IMR-90 (cell line): ENCODE data around the gene MKNK2. TPM values are rescaled to one million over a fixed set of nuclear protein-coding genes. Genes with fewer than 3 reads are reported as not detected.
A peak's percentile ranks its signal among the peaks of the same experiment; 100 is the strongest.

Experiments used
- ATAC-seq: fragments of 200-7000 bp; cut with Tn5 transposase; 2 replicates; pipeline ENCODE4 v1.9.1; 2020; ENCODE audit warnings: low read depth, mild to moderate bottlenecking, moderate library complexity
- BruUV-seq: library from RNA; stranded (reverse); fragments of 400-500 nt; replicated peaks from 2 replicates; lab custom pipeline; 2021; lab: Mats Ljungman, UMichigan
- CTCF ChIA-PET: fragments of 300-600 bp; formaldehyde crosslinking; extraction: SDS; loops from one replicate; lab custom pipeline; 2021; ENCODE audit warnings: antibody characterized with exemption; lab: Yijun Ruan, JAX
- POLR2A ChIA-PET: fragments of 300-600 bp; sonication (Branson Sonifier 250); formaldehyde crosslinking; loops from one replicate; lab custom pipeline; 2022; ENCODE audit warnings: antibody characterized with exemption; ENCODE audit not compliant: unreplicated experiment; lab: Charles Lee
- DNase-seq: peaks from one replicate; pipeline ENCODE4 v3.0.0; 2013
- H2AFZ ChIP-seq: replicated peaks from 2 replicates; pipeline ENCODE3; 2013; ENCODE audit warnings: low read length, mild to moderate bottlenecking; ENCODE audit not compliant: poor library complexity
- H2AK5ac ChIP-seq: 2 replicates; pipeline ENCODE4 v1.6.1; 2013; ENCODE audit warnings: low read depth, low read length, inconsistent platforms
- H2AK9ac ChIP-seq: replicated peaks from 2 replicates; pipeline ENCODE3; 2013; ENCODE audit warnings: mild to moderate bottlenecking, low read depth, low read length, moderate library complexity; ENCODE audit not compliant: poor library complexity
- H2BK120ac ChIP-seq: 2 replicates; pipeline ENCODE4 v1.6.1; 2013; ENCODE audit warnings: low read depth, low read length, inconsistent platforms
- H2BK15ac ChIP-seq: 3 replicates; pipeline ENCODE4 v1.6.1; 2013; ENCODE audit warnings: low read depth, low read length, inconsistent platforms
- H2BK20ac ChIP-seq: 2 replicates; pipeline ENCODE4 v1.6.1; 2013; ENCODE audit warnings: low read depth, mild to moderate bottlenecking, inconsistent platforms, low read length, moderate library complexity
- H2BK5ac ChIP-seq: 2 replicates; pipeline ENCODE4 v1.6.1; 2013; ENCODE audit warnings: mild to moderate bottlenecking, low read depth, low read length, inconsistent platforms; ENCODE audit not compliant: poor library complexity, severe bottlenecking
- H3K14ac ChIP-seq: replicated peaks from 2 replicates; pipeline ENCODE4 v1.6.1; 2013; ENCODE audit warnings: low read depth, low read length, inconsistent platforms
- H3K18ac ChIP-seq: 2 replicates; pipeline ENCODE4 v1.6.1; 2013; ENCODE audit warnings: low read depth, low read length, control low read depth
- H3K23ac ChIP-seq: 2 replicates; pipeline ENCODE4 v1.6.1; 2013; ENCODE audit warnings: low read depth, low read length, inconsistent platforms
- H3K27ac ChIP-seq: 2 replicates; pipeline ENCODE4 v1.5.1; 2013; ENCODE audit warnings: mild to moderate bottlenecking, control low read depth, low read length; ENCODE audit not compliant: insufficient read depth
- H3K27me3 ChIP-seq: 2 replicates; pipeline ENCODE4 v1.6.1; 2013; ENCODE audit warnings: low read length; ENCODE audit not compliant: control insufficient read depth, insufficient read depth
- H3K36me3 ChIP-seq: 2 replicates; pipeline ENCODE4 v1.6.1; 2013; ENCODE audit warnings: low read length, mixed read lengths; ENCODE audit not compliant: control insufficient read depth, insufficient read depth
- H3K4ac ChIP-seq: 2 replicates; pipeline ENCODE4 v1.6.1; 2013; ENCODE audit warnings: low read depth, low read length, inconsistent platforms
- H3K4me1 ChIP-seq: 2 replicates; pipeline ENCODE4 v1.6.1; 2013; ENCODE audit warnings: low read length, mixed read lengths; ENCODE audit not compliant: control insufficient read depth, insufficient read depth
- H3K4me2 ChIP-seq: 2 replicates; pipeline ENCODE4 v1.6.1; 2013; ENCODE audit warnings: low read depth, mild to moderate bottlenecking, control low read depth, low read length, moderate library complexity
- H3K4me3 ChIP-seq: 2 replicates; pipeline ENCODE4 v1.5.1; 2013; ENCODE audit warnings: low read depth, mild to moderate bottlenecking, control low read depth, low read length, moderate library complexity; ENCODE audit not compliant: insufficient read depth
- H3K56ac ChIP-seq: 2 replicates; pipeline ENCODE4 v1.6.1; 2013; ENCODE audit warnings: low read length, inconsistent platforms; ENCODE audit not compliant: insufficient read depth; ENCODE audit errors: extremely low read depth
- H3K79me1 ChIP-seq, 2 experiments: 2 replicates each; pipeline ENCODE4 v1.6.1; 2013; ENCODE audit warnings: low read length in 2 of 2, inconsistent platforms in 1 of 2, low read depth in 1 of 2
- H3K9ac ChIP-seq: 2 replicates; pipeline ENCODE4 v1.6.1; 2013; ENCODE audit warnings: low read depth, low read length, control low read depth
- H3K9me1 ChIP-seq: 2 replicates; pipeline ENCODE4 v1.6.1; 2013; ENCODE audit warnings: low read length, inconsistent platforms; ENCODE audit not compliant: insufficient read depth
- H3K9me3 ChIP-seq: 2 replicates; pipeline ENCODE4 v1.6.1; 2013; ENCODE audit warnings: low read length; ENCODE audit not compliant: control insufficient read depth, insufficient read depth
- H4K20me1 ChIP-seq: 2 replicates; pipeline ENCODE4 v1.6.1; 2013; ENCODE audit warnings: low read length, inconsistent platforms; ENCODE audit not compliant: insufficient read depth
- H4K5ac ChIP-seq: 2 replicates; pipeline ENCODE4 v1.6.1; 2013; ENCODE audit warnings: mild to moderate bottlenecking, low read depth, low read length, control low read depth
- H4K8ac ChIP-seq, 2 experiments: 2 replicates each; pipeline ENCODE4 v1.6.1; 2013; ENCODE audit warnings: low read depth in 2 of 2, low read length in 2 of 2, control low read depth in 1 of 2, inconsistent platforms in 1 of 2
- H4K91ac ChIP-seq: 2 replicates; pipeline ENCODE4 v1.6.1; 2013; ENCODE audit warnings: low read depth, low read length, inconsistent platforms; ENCODE audit not compliant: insufficient read depth
- BHLHE40 ChIP-seq: fragments of 150-350 bp; IDR thresholded peaks from 2 replicates; pipeline ENCODE4 v1.6.1; 2016; ENCODE audit warnings: mild to moderate bottlenecking, low read depth, low read length
- ELK1 ChIP-seq: fragments of 150-350 bp; IDR thresholded peaks from 2 replicates; pipeline ENCODE4 v1.6.1; 2016; ENCODE audit warnings: low read depth, mild to moderate bottlenecking, low read length, moderate library complexity, borderline replicate concordance
- FOS ChIP-seq: fragments of 150-350 bp; IDR thresholded peaks from 2 replicates; pipeline ENCODE4 v1.6.1; 2016; ENCODE audit warnings: low read depth, low read length
- MXI1 ChIP-seq: IDR thresholded peaks from 2 replicates; pipeline ENCODE4 v1.6.1; 2012; ENCODE audit warnings: low read depth, mild to moderate bottlenecking, low read length, moderate library complexity, borderline replicate concordance
- POLR2A ChIP-seq: IDR thresholded peaks from 2 replicates; pipeline ENCODE4 v1.6.1; 2012; ENCODE audit warnings: mild to moderate bottlenecking, low read depth, low read length
- RAD21 ChIP-seq: IDR thresholded peaks from 2 replicates; pipeline ENCODE4 v1.6.1; 2012; ENCODE audit warnings: low read length, improper control_type of control experiment
- RCOR1 ChIP-seq: IDR thresholded peaks from 2 replicates; pipeline ENCODE4 v1.6.1; 2012; ENCODE audit warnings: mild to moderate bottlenecking, low read length, improper control_type of control experiment; ENCODE audit not compliant: insufficient replicate concordance
- RFX5 ChIP-seq: IDR thresholded peaks from 2 replicates; pipeline ENCODE4 v1.8.0; 2012; ENCODE audit warnings: low read depth, mild to moderate bottlenecking, low read length, moderate library complexity
- SMC3 ChIP-seq: fragments of 150-350 bp; IDR thresholded peaks from 2 replicates; pipeline ENCODE4 v1.6.1; 2016; ENCODE audit warnings: low read depth, mild to moderate bottlenecking, antibody characterized with exemption, low read length, moderate library complexity
- USF2 ChIP-seq: fragments of 150-350 bp; IDR thresholded peaks from 2 replicates; pipeline ENCODE4 v1.6.1; 2017; ENCODE audit warnings: mild to moderate bottlenecking, antibody characterized with exemption, low read length, low read depth
- WGBS, 2 experiments: methylation state at CpG; one replicate each; pipeline versions ENCODE4 v1.1.5 to v1.1.7; 2013; ENCODE audit warnings: missing lambda C conversion rate in 2 of 2; ENCODE audit not compliant: insufficient read length in 1 of 2; ENCODE audit errors: extremely low coverage in 2 of 2; 5-methylcytosine and 5-hydroxymethylcytosine counted together
- dilution Hi-C: fragments of 300-500 bp; cut with HindIII; formaldehyde crosslinking; loops from one replicate; pipeline ENCODE4 v1.14.3; 2018; ENCODE audit warnings: low sequenced_read_pairs; ENCODE audit not compliant: unreplicated experiment
- in situ Hi-C: fragments of 300-500 bp; cut with MboI; formaldehyde crosslinking; loops from 3 replicates; pipeline ENCODE4 v1.14.3; 2019; ENCODE audit warnings: low sequenced_read_pairs, inconsistent platforms, mixed read lengths
- intact Hi-C: fragments of 100-400 bp; cut with micrococcal nuclease; formaldehyde crosslinking; loops from 2 replicates; pipeline ENCODE4 v1.10.0; 2022
- polyA plus RNA-seq, 3 experiments: library from polyadenylated mRNA; depleted of rRNA; stranded (reverse); fragments of >200 nt; gene quantifications; 2 replicates each; pipeline ENCODE4 v1.2.3, GENCODE V29; 2012; ENCODE audit warnings: low replicate concordance in 1 of 3
- total RNA-seq: library from RNA; depleted of rRNA; stranded (reverse); fragments of >200 nt; gene quantifications from 2 replicates; pipeline ENCODE4 v1.2.3, GENCODE V29; 2012

Gene MKNK2
- total and polyA plus RNA-seq, 2 of the 4 experiments (the other 2 are of a cell fraction): 21.9 to 31.8 TPM

- no peak overlapping the region for H3K27ac ChIP-seq
- ChIA-PET CTCF (no interaction called here), POLR2A (no interaction called here)
- no peak overlapping the region for H2BK120ac ChIP-seq
- H2BK20ac ChIP-seq: no peak overlapping the region
- H3K56ac ChIP-seq: no peak overlapping the region
- H3K4me2 ChIP-seq: peak overlapping the region; percentile 84; the same call in 1 of the 2 replicates
- DNase-seq (no peak), ATAC-seq (no peak)
- H3K9me1 ChIP-seq: no peaks in the 10 kb centered on the region
- no TSS peak for BruUV-seq
- H3K14ac ChIP-seq: no peak overlapping the region
- H3K27me3 ChIP-seq: no peaks in the 10 kb centered on the region
- intact Hi-C loops (no loop called here), dilution Hi-C loops (no loop called here), in situ Hi-C loops (no loop called here)
- H4K20me1 ChIP-seq: peaks cover 13% of the 10 kb centered on the region
- WGBS, 2 experiments: 100% methylated on average over 2 of the region's 5 CpGs; no CpG with 5 or more reads in 1 of the 2 experiments
- H4K8ac ChIP-seq: no peak overlapping the region
- H3K9ac ChIP-seq: no peak overlapping the region
- H2BK5ac ChIP-seq: no peak overlapping the region
- H3K4me1 ChIP-seq: peaks cover 14% of the 10 kb centered on the region
- no peak overlapping the region for H4K91ac ChIP-seq
- no peak for TF ChIP-seq RCOR1
- no peak for TF ChIP-seq BHLHE40
- TF ChIP-seq ELK1: no peak
- no peak for TF ChIP-seq SMC3
- TF ChIP-seq USF2: no peak
- no peak for TF ChIP-seq RAD21
- TF ChIP-seq FOS: no peak
- no peak for TF ChIP-seq POLR2A
- TF ChIP-seq RFX5: no peak
- no peak for TF ChIP-seq MXI1
- no peak overlapping the region for H2BK15ac ChIP-seq
- H3K4me3 ChIP-seq: no peak overlapping the region; the same call in 1 of the 2 replicates
- peaks cover 5% of the 10 kb centered on the region for H3K36me3 ChIP-seq
- H3K4ac ChIP-seq: no peak overlapping the region; the same call in 1 of the 2 replicates
- H3K79me1 ChIP-seq: peaks cover 3 to 54% of the 10 kb centered on the region in 2 experiments; a peak in 3 of 4 replicates
- no peak overlapping the region for H3K23ac ChIP-seq
- H3K9me3 ChIP-seq: no peaks in the 10 kb centered on the region
- no peak overlapping the region for H3K18ac ChIP-seq
- no peak overlapping the region for H4K5ac ChIP-seq
- H2AK5ac ChIP-seq: peak overlapping the region; percentile 39; the same call in 1 of the 2 replicates
- peak overlapping the region; percentile 42 for H2AK9ac ChIP-seq
- H2AFZ ChIP-seq: no peak overlapping the region
Measured at GRCh38 chr19:2014131-2014571, 36.9 kb downstream of the MKNK2 start.
